ENCODE measurements around the gene CDC16. TPM values are rescaled to one million over a fixed set of nuclear protein-coding genes. Genes with fewer than 3 reads are reported as not detected.

Gene CDC16
- total and polyA plus RNA-seq, 2 of the 8 experiments (the other 6 are each of a cell fraction or from before 2014, with no cell fraction given): 42.5 to 83.4 TPM

GRCh38 chr13:114283576-114283975 lies 48.9 kb downstream of the CDC16 start:
- no peak overlapping the region for H2BK120ac ChIP-seq (replicated peaks; ENCODE audit: low read depth, low read length)
- peaks cover 0 to 4% of the 10 kb centered on the region in 2 experiments for H4K20me1 ChIP-seq (replicated peaks in 1 of 2; ENCODE audit: control insufficient read depth in 1 of 2, insufficient read depth in 2 of 2, low read length in 2 of 2)
- H4K5ac ChIP-seq (ENCODE audit: insufficient read length, low read depth, low read length): no peak overlapping the region
- no peak overlapping the region for H4K91ac ChIP-seq (replicated peaks; ENCODE audit: insufficient read length, low read length)
- no peak overlapping the region for H2BK20ac ChIP-seq (ENCODE audit: low read length)
- DNase-seq (ENCODE audit: low read depth in 1 of 2, low spot score in 2 of 2) (no peak), FAIRE-seq (no peak)
- H3K56ac ChIP-seq (replicated peaks; ENCODE audit: insufficient read length, low read depth, low read length): no peak overlapping the region
- no peak overlapping the region for H3K4ac ChIP-seq (replicated peaks; ENCODE audit: insufficient read length, low read depth, low read length)
- no peak overlapping the region for H2BK5ac ChIP-seq (ENCODE audit: low read depth, low read length)
- no peak overlapping the region for H4K8ac ChIP-seq (ENCODE audit: extremely low read depth, insufficient read depth, low read length)
- H3K18ac ChIP-seq (ENCODE audit: extremely low read depth, low read length): no peak overlapping the region
- no peak for TF ChIP-seq GTF2F1 (IDR thresholded peaks at IDR 0.05; ENCODE audit: borderline replicate concordance, low read depth, low read length)
- H3K9ac ChIP-seq (replicated peaks in 1 of 4; ENCODE audit: extremely low read depth in 1 of 4, low read depth in 3 of 4, low read length in 3 of 4): peak overlapping the region in 1 of 4 experiments; percentile 30; a peak in 1 of 7 replicates
- no peaks in the 10 kb centered on the region for H3K9me3 ChIP-seq (ENCODE audit: insufficient read depth in 2 of 2, low read depth in 1 of 2, low read length in 1 of 2)
- WGBS, 2 experiments (ENCODE audit: extremely low coverage in 1 of 2, insufficient coverage in 1 of 2, insufficient read length in 1 of 2, insufficient replicate concordance in 2 of 2, low coverage in 1 of 2, low lambda C conversion rate in 2 of 2, missing lambda C conversion rate in 1 of 2): 90% methylated on average over 3 of the region's 3 CpGs; no CpG with 5 or more reads in 1 of the 2 experiments
- no peak overlapping the region for H3K14ac ChIP-seq (ENCODE audit: insufficient read length)
- ChIA-PET POLR2A (ENCODE audit: partially characterized antibody) (interaction anchor here (1.0 to 1.2 kb wide), 3 partner anchors 11 to 32 kb away, joined by 3 read pairs; no protein-coding TSS in a partner anchor), CTCF (ENCODE audit: partially characterized antibody) (no interaction called here)
- H3K23me2 ChIP-seq (ENCODE audit: low read depth, low read length): no peaks in the 10 kb centered on the region
- H3K4me1 ChIP-seq (replicated peaks in 1 of 4; ENCODE audit: control insufficient read depth in 3 of 4, insufficient read depth in 4 of 4, low read length in 3 of 4): peaks cover 0 to 8% (median 3%) of the 10 kb centered on the region in 4 experiments; a peak in 4 of 7 replicates
- H3K79me1 ChIP-seq (ENCODE audit: low read depth, low read length): peaks cover 4% of the 10 kb centered on the region
- no peaks in the 10 kb centered on the region for H3K27me3 ChIP-seq (replicated peaks in 1 of 4; ENCODE audit: control insufficient read depth in 3 of 4, extremely low read depth in 1 of 4, insufficient read depth in 3 of 4, low read length in 3 of 4)
- no peak overlapping the region for H3K4me2 ChIP-seq (ENCODE audit: insufficient read depth in 1 of 2, low read depth in 2 of 2, low read length in 2 of 2)
- no peak overlapping the region for H2BK12ac ChIP-seq (ENCODE audit: low read depth, low read length)
- H2BK15ac ChIP-seq (ENCODE audit: low read length): no peak overlapping the region
- H2AK5ac ChIP-seq (ENCODE audit: low read depth, low read length): no peak overlapping the region
- no peak overlapping the region for H3K27ac ChIP-seq (ENCODE audit: low read depth, low read length)
- H3K36me3 ChIP-seq (ENCODE audit: control insufficient read depth in 2 of 4, insufficient read depth in 4 of 4, low read length in 3 of 4): peaks cover 9 to 57% (median 24%) of the 10 kb centered on the region in 4 experiments; a peak in 7 of 8 replicates
- no peak overlapping the region for H3K4me3 ChIP-seq (ENCODE audit: extremely low read depth in 1 of 4, insufficient read depth in 2 of 4, low read depth in 3 of 4, low read length in 4 of 4)
- no peak overlapping the region for H2AFZ ChIP-seq (ENCODE audit: low read length)
- H3K23ac ChIP-seq (ENCODE audit: insufficient read length): no peak overlapping the region
- peaks cover 0 to 41% of the 10 kb centered on the region in 2 experiments; a peak in 2 of 4 replicates for H3K79me2 ChIP-seq (ENCODE audit: control insufficient read depth in 1 of 2, insufficient read depth in 2 of 2, low read length in 2 of 2)
